HG02763 (cell line): Measurements from ENCODE around the gene VIPR2.

Experiments used
- ATAC-seq: cut with Tn5 transposase; IDR thresholded peaks from one replicate; pipeline ENCODE4 v1.9.1; 2021; ENCODE audit warnings: mild to moderate bottlenecking, moderate library complexity; ENCODE audit not compliant: unreplicated experiment

Gene VIPR2

DNA sequence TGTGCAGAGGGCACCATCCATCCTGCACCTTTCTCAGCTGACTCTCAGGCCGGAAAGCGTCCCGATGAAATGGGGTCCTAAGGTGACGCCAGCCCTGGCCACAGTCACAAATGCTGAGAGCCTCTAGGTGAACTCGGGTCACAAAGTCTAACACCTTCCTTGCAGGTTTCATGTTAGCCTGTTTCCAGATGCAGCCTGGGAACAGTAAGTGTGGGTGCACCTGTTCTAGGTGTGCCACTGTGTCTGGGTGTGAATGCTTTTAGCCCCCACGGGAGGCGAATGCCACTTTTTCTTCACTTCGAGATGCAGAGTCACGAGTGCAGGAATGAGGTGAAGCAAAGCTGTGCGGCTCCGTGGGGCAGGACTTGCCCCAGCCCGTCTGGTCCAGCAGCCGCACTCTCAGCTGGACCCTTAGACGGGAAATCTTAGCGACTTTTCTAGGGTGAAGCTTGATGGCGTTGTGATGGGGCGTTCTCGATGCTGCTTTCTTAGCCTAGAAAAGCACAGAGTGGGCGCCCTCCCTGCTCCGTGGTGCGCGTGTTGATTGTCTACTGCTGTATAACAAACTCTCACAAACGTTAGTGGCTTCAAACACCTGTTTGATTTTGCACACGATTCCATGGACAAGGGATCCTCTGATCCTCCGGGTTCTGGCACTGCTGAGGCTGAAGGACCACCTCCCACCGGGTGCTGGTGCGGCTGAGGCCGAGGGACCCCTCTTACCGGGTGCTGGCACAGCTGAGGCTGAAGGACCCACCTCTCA, 13.6 kb upstream of the VIPR2 start:
- no peak for ATAC-seq

DNA sequence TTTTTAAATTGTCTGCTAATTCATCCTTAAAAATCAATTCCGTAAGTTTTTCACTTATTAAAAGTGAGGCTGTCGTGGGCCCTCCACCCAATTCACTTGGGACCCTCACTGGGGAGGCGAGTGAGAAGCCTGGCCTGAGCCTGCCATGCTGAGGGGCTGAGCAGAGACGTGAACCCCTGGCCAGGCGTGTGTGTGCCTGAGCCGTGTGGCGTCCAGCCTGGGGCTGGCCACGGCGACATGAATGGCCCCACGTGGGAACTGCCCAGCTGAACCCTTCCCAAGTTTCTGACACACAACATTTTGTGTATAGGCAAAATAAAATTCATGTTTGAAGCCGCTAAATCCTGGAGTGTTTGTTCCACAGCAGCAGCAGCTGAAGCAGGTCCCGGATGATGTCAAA, 13.0 kb upstream of the VIPR2 start:
- ATAC-seq: no peak

DNA sequence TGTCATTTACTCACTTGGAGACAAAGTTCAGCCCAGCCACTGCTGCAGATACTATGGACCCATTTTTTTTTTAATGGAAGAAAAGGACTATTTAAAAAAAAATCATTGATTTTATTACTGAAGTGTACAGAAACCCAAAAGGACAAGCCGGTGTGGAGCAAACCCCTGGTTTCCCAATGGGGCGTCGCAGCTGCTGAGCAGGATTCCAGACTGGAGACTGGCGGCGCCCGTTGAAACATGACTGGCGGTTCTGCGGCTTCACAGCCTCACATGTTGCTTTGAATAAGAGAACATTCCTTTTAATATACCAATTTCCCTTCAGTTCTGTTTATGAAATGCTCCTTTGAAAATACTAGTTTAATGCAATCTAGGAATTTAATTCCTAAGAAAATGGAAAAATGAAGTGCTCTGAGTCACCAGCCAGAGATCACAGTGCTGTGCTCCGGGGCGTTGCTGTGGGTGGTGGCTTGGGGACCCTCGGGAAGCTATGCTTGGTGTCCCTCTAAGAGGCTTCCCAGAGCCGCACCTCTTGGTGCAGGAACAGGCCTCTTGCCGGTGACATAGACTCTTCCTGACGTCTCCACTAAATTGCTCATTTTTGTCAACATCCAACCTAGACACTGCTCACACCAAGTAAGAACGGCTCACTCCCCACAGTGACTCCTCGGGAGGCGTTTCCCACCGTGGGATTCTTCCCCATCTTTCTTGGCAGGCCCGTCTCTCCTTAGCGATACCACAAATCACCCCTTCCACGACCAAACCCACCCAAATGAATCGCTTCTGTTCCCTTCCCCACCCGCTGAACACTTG, 12.0 kb upstream of the VIPR2 start:
- ATAC-seq: no peak

DNA sequence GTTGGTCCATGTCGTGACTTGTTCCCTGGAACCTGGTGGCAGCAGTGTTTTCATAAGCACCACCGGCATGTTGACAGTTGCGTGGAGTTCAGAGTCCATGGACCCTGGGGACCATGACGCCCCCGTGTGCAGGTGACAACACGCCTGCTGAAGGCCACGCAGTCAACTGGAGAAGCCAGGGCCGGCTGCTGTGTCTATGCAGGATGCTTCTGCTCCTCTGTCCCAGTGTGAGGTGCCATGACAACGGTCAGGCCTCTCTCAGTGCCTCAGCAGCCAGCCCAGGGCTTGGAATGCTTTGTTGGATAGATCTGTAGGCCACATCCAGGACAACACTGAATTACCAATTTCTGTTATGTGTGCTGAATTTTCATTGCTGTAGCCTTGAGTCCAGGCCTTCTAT, 10.7 kb upstream of the VIPR2 start:
- ATAC-seq: no peak

DNA sequence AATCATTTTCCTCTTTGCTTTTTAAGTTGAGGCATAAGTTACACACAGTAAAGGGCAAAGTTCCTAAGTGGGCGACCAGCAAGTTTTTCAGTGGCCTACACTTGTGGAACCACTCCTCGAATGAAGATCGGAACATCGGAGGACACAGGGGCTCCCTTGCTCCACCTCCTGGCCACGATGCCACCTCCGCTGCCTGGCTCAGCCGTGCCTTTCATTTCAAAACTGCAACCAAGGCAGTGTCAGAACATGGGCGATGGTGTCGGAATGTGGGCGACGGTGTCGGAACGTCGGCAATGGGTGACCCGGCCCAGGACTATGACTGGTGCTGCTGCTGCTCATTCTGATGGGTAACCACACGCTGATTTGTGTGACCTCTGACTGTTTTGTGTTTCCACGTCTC, 9.6 kb upstream of the VIPR2 start:
- ATAC-seq: no peak

DNA sequence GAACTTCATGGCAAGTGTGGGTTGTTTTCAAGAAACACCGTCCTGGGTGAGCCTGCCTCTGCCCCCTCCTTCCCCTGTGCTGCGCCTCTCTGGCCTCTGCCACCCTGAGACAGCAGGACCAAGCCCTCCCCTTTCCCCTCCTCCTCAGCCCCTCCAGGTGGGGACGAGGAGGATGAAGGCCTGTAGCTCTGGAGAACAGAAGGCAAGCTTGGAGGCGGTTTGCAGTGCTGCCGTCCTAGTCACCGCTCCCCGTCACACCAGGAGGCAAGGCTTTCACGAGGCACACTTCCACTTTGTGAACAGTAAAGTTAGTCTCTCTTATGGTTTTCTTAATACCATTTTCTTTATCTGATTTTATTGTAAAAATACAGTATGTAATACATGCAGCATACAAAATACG, 8.8 kb upstream of the VIPR2 start:
- ATAC-seq: no peak

DNA sequence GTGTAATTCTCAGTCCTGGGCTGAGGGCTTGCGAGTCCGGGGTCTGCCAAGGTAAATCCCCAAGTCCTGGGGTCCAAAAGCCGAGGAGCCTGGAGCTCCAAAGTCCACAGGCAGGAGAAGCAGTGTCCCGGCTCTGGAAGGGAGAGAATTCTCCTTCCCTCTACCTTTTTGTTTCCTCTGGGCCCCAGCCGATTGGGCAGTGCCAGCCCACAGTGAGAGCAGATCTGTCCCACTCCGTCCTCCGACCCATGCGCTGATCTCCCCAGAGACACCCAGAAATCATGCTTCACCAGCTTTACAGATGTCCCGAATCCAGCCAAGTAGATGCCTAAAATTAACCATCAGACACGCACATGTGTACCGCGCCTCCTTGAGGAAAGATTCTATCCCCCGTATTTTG, 8.1 kb upstream of the VIPR2 start:
- no peak for ATAC-seq

DNA sequence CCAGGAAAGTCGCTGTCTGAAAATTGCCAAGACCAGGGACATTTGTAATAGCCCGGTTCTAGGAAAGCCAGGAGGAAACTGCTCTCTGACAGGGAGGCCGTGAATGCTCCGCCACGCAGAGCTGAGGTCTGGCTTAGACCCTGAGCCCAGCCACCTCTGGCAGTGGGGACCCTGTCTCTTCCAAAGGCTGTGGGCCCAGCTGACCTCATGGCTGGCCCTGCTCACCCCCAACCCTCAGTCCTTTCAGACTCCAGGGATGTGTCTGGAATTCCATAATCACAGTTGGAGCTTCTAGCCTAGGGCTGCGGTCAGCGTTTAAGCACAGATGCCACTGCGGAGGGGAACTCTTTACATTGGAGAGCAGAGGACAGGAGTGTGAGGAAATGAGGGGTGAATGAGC, 6.6 kb upstream of the VIPR2 start:
- ATAC-seq: no peak

DNA sequence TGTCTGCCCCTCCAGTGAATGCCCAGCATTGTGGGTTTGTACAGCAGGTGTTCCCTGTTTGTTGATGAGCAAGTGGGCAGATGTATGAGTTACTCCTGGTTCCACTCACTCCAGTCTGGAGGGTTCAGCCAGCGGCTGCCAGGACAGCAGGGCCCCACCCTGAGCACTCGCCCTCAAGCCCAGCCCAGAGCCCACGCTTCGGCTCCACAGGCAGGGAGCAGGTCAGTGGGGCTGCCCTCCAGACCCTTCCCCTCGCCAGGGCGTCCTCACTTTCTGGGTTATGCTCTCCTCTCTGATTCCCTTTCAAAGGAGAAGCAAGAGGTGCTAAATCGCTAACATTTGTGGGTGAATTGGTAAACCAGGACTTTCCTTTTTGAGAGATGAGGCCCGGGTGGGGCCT, 4.8 kb upstream of the VIPR2 start:
- no peak for ATAC-seq

DNA sequence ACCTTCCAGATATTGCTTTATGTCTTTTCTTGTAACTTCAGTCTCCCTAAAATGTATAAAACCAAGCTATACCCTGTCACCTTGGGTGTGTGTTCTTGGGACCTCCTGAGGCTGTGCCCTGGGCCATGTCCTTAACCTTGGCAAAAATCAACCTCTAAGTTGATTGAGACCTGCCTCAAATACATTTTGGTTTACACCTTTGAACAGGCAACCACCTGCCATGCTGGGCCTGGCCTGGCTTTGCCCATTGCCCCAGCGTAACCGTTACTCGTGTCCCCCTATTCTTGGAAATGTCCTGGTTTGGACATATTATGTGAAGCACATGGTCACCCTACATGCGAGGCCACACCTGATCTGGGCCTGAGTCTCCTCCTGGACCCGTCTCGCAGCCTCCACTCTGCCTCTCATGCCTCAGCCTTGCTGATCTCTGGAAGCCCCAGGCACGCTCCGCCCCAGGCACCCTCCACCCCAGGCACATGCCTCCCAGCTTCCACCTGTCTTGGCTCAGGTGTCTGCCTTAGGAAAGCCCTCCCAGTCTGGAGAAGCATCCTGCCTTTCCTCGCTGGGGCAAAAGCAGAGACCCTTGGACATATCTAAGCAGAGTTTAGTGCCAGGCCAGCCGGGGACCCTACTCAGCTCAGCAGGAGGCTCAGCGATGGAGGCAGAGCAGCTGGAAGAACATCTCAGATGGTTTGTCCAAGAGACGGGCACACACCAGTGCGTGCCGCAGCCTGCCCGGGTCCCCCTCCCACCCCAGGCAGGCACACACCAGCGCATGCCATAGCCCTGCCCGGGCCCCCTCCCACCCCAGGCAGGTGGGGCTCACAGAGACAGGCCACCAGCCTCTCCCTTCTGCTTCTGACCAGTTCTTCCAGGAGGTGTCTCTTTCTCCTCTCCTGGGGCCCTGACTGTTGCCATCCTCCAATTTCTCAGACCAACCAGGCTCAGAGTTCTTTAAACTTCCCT, 4.0 kb upstream of the VIPR2 start:
- ATAC-seq: no peak

DNA sequence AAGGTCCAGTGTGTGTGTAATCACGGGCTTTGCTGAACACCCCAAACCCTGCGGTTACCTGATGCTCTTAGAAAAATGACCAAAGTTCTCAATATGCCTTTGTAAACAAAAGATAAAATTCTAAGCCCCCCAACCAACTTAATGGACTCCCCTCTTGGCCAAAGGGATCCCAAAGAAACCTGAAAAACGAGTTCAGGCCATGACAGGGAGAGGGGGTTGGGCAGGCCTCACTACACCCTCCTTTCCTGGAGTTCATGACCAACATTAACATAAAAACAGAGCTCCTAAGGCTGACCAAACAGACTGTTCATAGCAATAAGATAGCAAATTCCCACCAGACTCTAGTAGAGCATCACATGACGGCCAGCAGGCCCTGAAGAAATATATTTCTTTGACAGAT, 3.0 kb upstream of the VIPR2 start:
- ATAC-seq: no peak

DNA sequence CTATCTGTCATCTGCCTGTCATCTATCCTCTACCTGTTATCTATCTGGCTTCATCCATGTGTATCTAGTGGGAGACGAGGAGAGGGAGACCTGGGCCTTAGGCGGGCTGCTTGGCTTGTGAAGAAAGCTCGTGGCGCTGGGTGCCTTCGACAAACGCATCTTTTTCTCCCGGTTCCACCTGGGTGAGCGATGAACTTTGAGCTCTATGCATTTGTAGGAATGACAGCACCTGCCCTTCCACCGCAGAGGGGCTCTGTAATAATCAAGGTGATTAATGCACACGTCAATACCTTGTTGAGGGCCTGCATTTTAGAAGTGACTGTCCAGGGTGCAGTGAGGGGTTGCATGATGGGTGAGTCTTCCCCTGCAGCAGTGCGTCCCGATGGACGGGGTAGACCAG, 2.6 kb upstream of the VIPR2 start:
- no peak for ATAC-seq

DNA sequence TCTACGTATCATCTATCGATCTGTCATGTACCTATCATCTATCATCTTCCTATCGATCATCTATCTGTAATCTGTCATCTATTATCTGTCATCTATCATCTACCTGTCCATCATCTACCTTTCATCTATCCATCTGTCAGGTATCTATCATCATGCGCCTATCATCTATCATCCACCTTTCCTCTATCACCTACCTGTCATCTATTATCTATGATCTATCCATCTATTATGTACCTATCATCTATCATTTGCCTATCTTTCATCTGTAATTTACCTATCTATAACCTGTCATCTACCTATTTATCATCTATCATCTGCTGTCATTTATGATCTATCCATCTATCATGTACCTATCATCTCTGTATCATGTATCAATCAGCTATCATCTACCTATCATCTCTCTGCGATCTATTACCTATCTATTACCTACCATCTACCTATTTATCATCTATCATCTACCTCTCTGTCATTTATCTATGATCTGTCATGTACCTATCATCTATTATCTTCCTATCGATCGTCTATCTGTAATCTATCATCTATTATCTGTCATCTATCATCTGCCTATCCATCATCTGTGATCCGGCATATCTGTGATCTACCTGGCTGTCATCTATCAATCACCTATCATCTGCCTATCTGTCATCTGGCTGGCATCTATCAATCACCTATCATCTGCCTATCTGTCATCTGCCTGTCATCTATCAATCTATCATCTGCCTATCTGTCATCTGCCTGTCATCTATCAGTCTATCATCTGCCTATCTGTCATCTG, 1.6 kb upstream of the VIPR2 start:
- no peak for ATAC-seq

DNA sequence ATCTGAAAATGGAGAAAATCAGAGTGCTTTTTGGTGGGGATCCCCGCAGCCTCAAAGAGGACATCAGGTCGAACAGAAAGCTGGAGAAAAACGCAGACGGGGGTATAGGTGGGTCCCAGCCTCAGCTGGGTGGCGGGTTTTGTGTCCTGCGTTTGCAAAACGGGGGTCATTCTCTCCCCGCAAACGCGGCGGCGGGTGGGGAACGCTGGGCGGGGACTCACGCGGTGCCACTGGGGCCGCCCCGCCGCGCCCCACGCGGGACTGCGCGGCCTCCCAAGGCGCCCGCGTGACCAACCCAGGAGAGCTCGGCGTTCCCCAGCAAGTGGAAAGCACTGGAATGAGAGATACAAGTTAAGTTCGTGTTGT, 806 bp upstream of the VIPR2 start:
- ATAC-seq: no peak

DNA sequence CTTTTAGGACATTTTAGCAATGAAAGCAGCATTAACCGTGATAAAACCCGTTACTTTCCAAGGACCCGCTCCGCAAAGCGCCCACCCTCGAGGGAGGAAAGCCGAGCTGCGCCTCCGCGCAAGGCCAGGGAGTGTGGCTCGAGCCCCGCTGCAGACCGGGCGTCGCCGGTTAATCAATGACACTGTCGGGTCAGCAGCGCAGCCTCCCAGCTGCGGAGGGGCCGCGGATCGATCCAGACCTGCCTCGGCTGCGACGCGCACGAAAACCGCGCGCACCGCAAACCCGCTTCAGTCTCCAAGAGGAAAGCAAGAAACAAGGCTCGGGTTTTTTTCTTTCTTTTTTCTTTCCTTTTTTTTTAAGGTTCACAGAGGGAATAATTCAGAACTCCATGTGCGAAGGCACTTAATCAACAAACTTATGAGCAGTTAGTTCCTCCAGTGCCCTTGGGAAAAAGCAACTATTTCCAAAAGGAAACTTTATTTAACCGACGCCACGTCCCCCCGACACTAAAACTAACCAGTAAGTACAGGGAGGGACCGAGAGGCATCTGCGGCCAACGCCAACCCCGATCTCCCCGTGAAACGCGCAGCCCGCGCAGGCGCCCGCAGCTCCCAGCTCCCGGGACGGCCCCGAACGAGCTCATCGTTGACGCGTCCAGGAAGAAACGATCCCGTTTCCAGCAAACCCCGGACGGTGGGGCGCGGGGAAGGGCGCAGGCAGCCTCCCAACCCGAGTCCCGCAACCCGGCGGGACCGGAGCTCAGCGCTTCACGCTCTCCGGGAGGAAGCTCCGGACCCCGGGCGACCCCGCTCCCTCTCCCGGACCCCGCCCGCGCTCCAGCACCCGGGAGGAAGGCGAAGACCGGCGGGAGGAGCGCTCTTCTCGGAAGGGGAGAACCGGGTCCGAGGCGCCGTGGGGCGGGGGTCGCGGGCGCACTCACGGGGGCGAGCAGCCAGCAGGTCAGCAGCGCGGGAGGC, 598 bp downstream of the VIPR2 start:
- ATAC-seq: no peak

DNA sequence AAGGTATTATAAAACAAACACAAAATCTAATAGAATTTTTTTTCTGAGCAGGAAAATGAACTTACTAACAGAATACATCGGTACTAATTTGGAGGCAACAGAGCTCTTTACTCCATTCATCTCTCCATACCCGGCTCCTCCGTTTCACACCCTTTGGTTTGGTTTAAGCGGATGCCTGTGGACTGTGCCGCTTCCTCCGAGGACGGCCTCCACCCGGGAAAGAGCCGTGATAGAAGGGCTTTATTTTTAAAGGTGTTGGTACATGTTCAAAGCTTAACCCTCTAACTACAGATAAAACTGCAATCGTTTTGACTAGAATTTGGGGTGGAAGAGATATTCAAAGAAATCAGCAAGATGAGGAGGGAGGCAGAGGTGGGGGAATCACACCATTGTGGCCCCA, 1.9 kb downstream of the VIPR2 start:
- no peak for ATAC-seq

DNA sequence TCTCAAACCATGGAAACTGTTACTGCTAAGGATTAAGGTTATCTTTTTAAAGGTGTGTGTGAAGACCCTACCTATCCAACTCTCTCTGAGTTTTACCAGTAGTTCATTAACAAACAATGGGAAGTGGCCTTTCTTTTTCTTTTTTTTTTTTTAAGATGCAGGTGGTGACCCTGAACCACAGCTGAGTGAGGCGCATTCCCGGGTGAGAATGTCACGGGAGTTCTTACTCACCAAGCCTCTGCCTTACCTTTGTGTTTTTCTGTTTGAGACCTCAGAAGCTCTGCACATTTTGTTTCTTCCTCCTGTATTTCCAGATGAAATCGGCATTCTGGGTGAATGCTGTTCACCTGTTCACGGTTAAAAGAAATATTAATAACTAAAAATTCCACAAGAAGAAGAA, 2.5 kb downstream of the VIPR2 start:
- no peak for ATAC-seq

DNA sequence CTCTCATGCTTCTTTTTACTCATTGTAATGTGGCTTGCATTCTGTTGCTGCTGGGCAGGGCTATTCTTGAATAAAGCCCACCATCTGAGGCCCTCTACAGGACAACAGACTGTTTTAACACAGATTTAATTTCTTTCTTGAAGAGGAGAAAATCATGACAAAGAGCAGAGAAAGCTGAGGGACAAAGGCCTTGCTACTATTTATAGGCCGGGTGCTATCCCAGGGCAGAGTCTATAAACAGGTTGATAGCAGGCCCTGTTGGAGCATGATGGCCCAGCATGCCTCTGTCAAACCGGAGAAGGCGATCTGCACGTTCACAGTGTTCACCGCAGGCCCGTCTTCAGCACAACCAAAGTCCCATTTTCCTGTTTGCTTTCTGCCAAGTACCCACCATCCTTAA, 3.0 kb downstream of the VIPR2 start:
- no peak for ATAC-seq

DNA sequence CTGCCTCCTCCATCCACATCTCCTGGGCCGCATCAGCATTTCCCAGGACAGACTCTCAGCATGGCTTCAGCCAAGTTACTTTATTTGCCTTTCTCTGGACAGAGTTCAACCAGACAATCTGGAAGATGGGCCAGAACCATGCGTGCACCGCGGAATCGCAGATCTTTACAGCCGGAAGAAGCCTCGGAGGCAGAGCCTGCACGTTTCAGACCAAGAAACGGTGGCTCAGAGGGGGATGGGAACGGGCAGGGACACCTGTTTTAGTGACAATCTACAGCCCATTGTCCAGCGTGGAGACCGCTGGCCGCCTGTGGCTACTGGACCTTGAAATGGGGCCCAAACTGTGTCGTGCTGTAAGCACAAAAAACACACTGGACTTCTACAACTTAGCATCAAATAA, 3.5 kb downstream of the VIPR2 start:
- no peak for ATAC-seq
